Stomach (tissue), 4 donors: ENCODE results near the gene HK1.

Experiments used
- CTCF ChIP-seq, 7 experiments: fragments of 450-650 bp in 4 of 7; fragments of 200-600 bp in 3 of 7; sonication (generic) in 3 of 7; IDR thresholded peaks; one replicate each; pipeline ENCODE4 v1.5.1; 2016 to 2019; ENCODE audit warnings: antibody characterized with exemption in 7 of 7, control low read depth in 2 of 7, mild to moderate bottlenecking in 1 of 7
- EP300 ChIP-seq: sonication (generic); formaldehyde crosslinking; IDR thresholded peaks from one replicate; pipeline ENCODE4 v1.6.1; 2017; ENCODE audit warnings: antibody characterized with exemption
- POLR2A ChIP-seq, 4 donors: fragments of 450-650 bp; IDR thresholded peaks; one replicate each; pipeline ENCODE4 v1.6.1; 2016; ENCODE audit warnings: antibody characterized with exemption in 4 of 4, control low read depth in 2 of 4, mild to moderate bottlenecking in 1 of 4, moderate library complexity in 1 of 4
- POLR2AphosphoS5 ChIP-seq, 3 donors: sonication (generic); formaldehyde crosslinking; IDR thresholded peaks; one replicate each; pipeline ENCODE4 v1.6.1; 2016; ENCODE audit warnings: antibody characterized with exemption in 3 of 3

- TF ChIP-seq CTCF (IDR thresholded peaks at IDR 0.05): no peak
- TF ChIP-seq POLR2A (IDR thresholded peaks at IDR 0.05): no peak
- TF ChIP-seq EP300: no peak
- TF ChIP-seq POLR2AphosphoS5 (IDR thresholded peaks at IDR 0.05): no peak
Observed at GRCh38 chr10:69443354-69443753, 165.1 kb downstream of the HK1 start.
